ENCODE measurements around the gene INAFM2. TPM values are rescaled to one million over a fixed set of nuclear protein-coding genes. Genes with fewer than 3 reads are reported as not detected.

The INAFM2 gene
- total and polyA plus RNA-seq, 5 donors from 2014 or later = 0.67 to 10.0 (median 2.1) TPM

GRCh38 chr15:40369971-40370370 lies 46.5 kb downstream of the INAFM2 start:
- Histone ChIP-seq H3K9me3 (ENCODE audit: control insufficient read depth in 2 of 2, low read length in 2 of 2) (no peaks in the 10 kb centered on the region), H3K27me3 (ENCODE audit: control insufficient read depth, insufficient read depth, low read length) (no peaks in the 10 kb centered on the region), H3K27ac (ENCODE audit: insufficient read depth, low read length, poor library complexity, severe bottlenecking) (no peak overlapping the region), H3K4me1 (ENCODE audit: control insufficient read depth, insufficient read depth, low read length, poor library complexity, severe bottlenecking) (peaks cover 22% of the 10 kb centered on the region), H3K4me3 (ENCODE audit: low read depth, low read length) (no peak overlapping the region), H3K36me3 (ENCODE audit: control insufficient read depth, insufficient read depth, low read length) (no peaks in the 10 kb centered on the region)
- Mint-ChIP-seq H3K36me3 (no peaks in the 10 kb centered on the region), H3K27ac (no peak overlapping the region), H3K27me3 (no peaks in the 10 kb centered on the region), H3K9me3 (peaks cover 0 to 1% (median 0%) of the 10 kb centered on the region in 7 donors), H3K4me3 (no peak overlapping the region), H3K4me1 (peaks cover 5 to 32% (median 13%) of the 10 kb centered on the region in 4 donors)
- no peak for DNase-seq
- ATAC-seq (ENCODE audit: low read depth in 2 of 2) = no peak

DNA sequence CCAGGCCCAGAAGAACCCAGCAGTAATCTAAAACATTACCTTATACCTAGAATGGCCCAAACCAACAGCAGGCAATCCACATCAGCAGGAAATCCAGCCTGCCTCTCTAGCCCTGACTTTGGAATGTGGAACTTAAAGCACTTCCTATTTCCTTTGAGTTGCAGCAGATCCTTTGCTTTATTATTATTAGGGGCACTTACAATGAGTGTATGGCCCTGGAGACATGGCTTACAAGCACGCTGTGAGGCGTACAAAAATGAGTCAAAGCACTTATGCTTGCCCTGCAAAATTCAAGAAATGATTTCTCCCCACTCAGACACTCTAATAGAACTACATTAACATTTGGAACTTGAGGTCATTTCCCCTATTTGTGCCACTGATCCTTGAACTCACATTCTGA lies 49.5 kb downstream of the INAFM2 start:
- Mint-ChIP-seq H3K27me3 (no peaks in the 10 kb centered on the region), H3K36me3 (no peaks in the 10 kb centered on the region), H3K4me1 (peaks cover 0 to 3% (median 0%) of the 10 kb centered on the region in 4 donors), H3K27ac (no peak overlapping the region), H3K4me3 (no peak overlapping the region), H3K9me3 (peaks cover 0 to 1% (median 0%) of the 10 kb centered on the region in 7 donors)
- Histone ChIP-seq H3K36me3 (ENCODE audit: control insufficient read depth, insufficient read depth, low read length) (no peaks in the 10 kb centered on the region), H3K27ac (ENCODE audit: insufficient read depth, low read length, poor library complexity, severe bottlenecking) (no peak overlapping the region), H3K27me3 (ENCODE audit: control insufficient read depth, insufficient read depth, low read length) (no peaks in the 10 kb centered on the region), H3K4me3 (ENCODE audit: low read depth, low read length) (no peak overlapping the region), H3K9me3 (ENCODE audit: control insufficient read depth in 2 of 2, low read length in 2 of 2) (no peaks in the 10 kb centered on the region), H3K4me1 (ENCODE audit: control insufficient read depth, insufficient read depth, low read length, poor library complexity, severe bottlenecking) (peaks cover 3% of the 10 kb centered on the region)
- ATAC-seq (ENCODE audit: low read depth in 2 of 2) (no peak), DNase-seq (no peak)

Other genes with a start within 250 kb of the INAFM2 start
- 8.2 TPM for gene BMF, start 214.8 kb upstream of the INAFM2 start, total RNA-seq
- gene BMF, start 214.8 kb upstream of the INAFM2 start, polyA plus RNA-seq = 1 to 10 TPM in 2 of 4 donors, under 1 TPM in 2; 0.86 to 1.5 (median 1.2) TPM
- gene BUB1B, start 162.6 kb upstream of the INAFM2 start, total RNA-seq = 4.8 TPM
- gene BUB1B, start 162.6 kb upstream of the INAFM2 start, polyA plus RNA-seq = 1 to 10 TPM in 1 of 4 donors, under 1 TPM in 2, not detected in 1; 0.37 to 2.2 (median 0.86) TPM
- not detected for gene PAK6, start 84.6 kb upstream of the INAFM2 start, total RNA-seq
- not detected for gene PAK6, start 84.6 kb upstream of the INAFM2 start, polyA plus RNA-seq
- gene ANKRD63, start 40.6 kb upstream of the INAFM2 start, total RNA-seq = 0.35 TPM
- not detected for gene ANKRD63, start 40.6 kb upstream of the INAFM2 start, polyA plus RNA-seq
- 305 TPM for gene PLCB2, start 15.8 kb upstream of the INAFM2 start, total RNA-seq
- gene PLCB2, start 15.8 kb upstream of the INAFM2 start, polyA plus RNA-seq = 10 to 100 TPM; 17.3 to 24.6 (median 19.8) TPM
- 3.7 TPM for gene CCDC9B, start 17.2 kb downstream of the INAFM2 start, total RNA-seq
- gene CCDC9B, start 17.2 kb downstream of the INAFM2 start, polyA plus RNA-seq = under 1 TPM in 1 of 4 donors, not detected in 3; 0.10 TPM
- gene PHGR1, start 27.3 kb downstream of the INAFM2 start, total RNA-seq = not detected
- not detected for gene PHGR1, start 27.3 kb downstream of the INAFM2 start, polyA plus RNA-seq
- gene DISP2, start 34.5 kb downstream of the INAFM2 start, total RNA-seq = 0.22 TPM
- under 1 TPM; 0.10 to 0.54 (median 0.21) TPM for gene DISP2, start 34.5 kb downstream of the INAFM2 start, polyA plus RNA-seq
- gene KNSTRN, start 59.0 kb downstream of the INAFM2 start, total RNA-seq = 10.5 TPM
- 1 to 10 TPM; 3.3 to 6.1 (median 4.4) TPM for gene KNSTRN, start 59.0 kb downstream of the INAFM2 start, polyA plus RNA-seq
- gene IVD, start 82.1 kb downstream of the INAFM2 start, total RNA-seq = 40.2 TPM
- gene IVD, start 82.1 kb downstream of the INAFM2 start, polyA plus RNA-seq = 10 to 100 TPM; 25.0 to 36.3 (median 32.4) TPM
- gene BAHD1, start 117.3 kb downstream of the INAFM2 start, total RNA-seq = 32.9 TPM
- 1 to 10 TPM; 1.3 to 1.6 (median 1.5) TPM for gene BAHD1, start 117.3 kb downstream of the INAFM2 start, polyA plus RNA-seq
- gene CHST14, start 147.3 kb downstream of the INAFM2 start, total RNA-seq = 6.3 TPM
- gene CHST14, start 147.3 kb downstream of the INAFM2 start, polyA plus RNA-seq = 1 to 10 TPM; 1.1 to 2.0 (median 1.4) TPM
- 30.6 TPM for gene CCDC32, start 241.3 kb downstream of the INAFM2 start, total RNA-seq
- gene CCDC32, start 241.3 kb downstream of the INAFM2 start, polyA plus RNA-seq = 10 to 100 TPM; 49.7 to 57.2 (median 53.9) TPM
- 13.5 TPM for gene RPUSD2, start 245.6 kb downstream of the INAFM2 start, total RNA-seq
- gene RPUSD2, start 245.6 kb downstream of the INAFM2 start, polyA plus RNA-seq = 10 to 100 TPM; 21.2 to 27.7 (median 25.6) TPM

Data from CD4-positive, CD25-positive, alpha-beta regulatory T cell (primary cell).